B cell (primary cell): ENCODE results near the gene CACNG1. TPM values are rescaled to one million over a fixed set of nuclear protein-coding genes. Genes with fewer than 3 reads are reported as not detected.

Experiments
- ATAC-seq: fragments of 200-7000 bp; cut with Tn5 transposase; one replicate; pipeline ENCODE4 v1.10.0; 2021; ENCODE audit warnings: low read depth, mild to moderate bottlenecking, moderate number of reproducible peaks, moderate library complexity
- CTCF ChIA-PET: fragments of 350-600 bp; sonication (Branson Sonifier 250); formaldehyde crosslinking; loops from one replicate; lab custom pipeline; 2021; ENCODE audit warnings: antibody characterized with exemption, inconsistent platforms; lab: Charles Lee
- POLR2A ChIA-PET: fragments of 350-600 bp; sonication (Branson Sonifier 250); formaldehyde crosslinking; loops from one replicate; lab custom pipeline; 2021; ENCODE audit warnings: antibody characterized with exemption; lab: Charles Lee
- DNase-seq: peaks from one replicate; pipeline ENCODE4 v3.0.0; 2013
- H2AFZ ChIP-seq: 2 replicates; pipeline ENCODE4 v1.6.1; 2012; ENCODE audit warnings: mild to moderate bottlenecking, low read depth, low read length; ENCODE audit not compliant: insufficient read depth, poor library complexity, severe bottlenecking
- H3K27ac ChIP-seq, 2 donors: 1 replicate in 1 of 2; 2 replicates in 1 of 2; pipeline ENCODE4 v1.5.1; 2012 to 2013; ENCODE audit warnings: low read length in 2 of 2, mild to moderate bottlenecking in 2 of 2, moderate library complexity in 1 of 2
- H3K27me3 ChIP-seq, 4 experiments: fragments of 200-600 bp in 1 of 4; sonication (generic) in 1 of 4; replicated peaks in 1 of 4; 1 replicate in 2 of 4; 2 replicates in 2 of 4; pipeline versions ENCODE4 v1.6.1 to v1.7.0; 2013 to 2016; ENCODE audit warnings: low read length in 3 of 4, mild to moderate bottlenecking in 2 of 4, mixed read lengths in 1 of 4, moderate library complexity in 1 of 4; ENCODE audit not compliant: insufficient read depth in 4 of 4, control insufficient read depth in 3 of 4; ENCODE audit errors: control extremely low read depth in 1 of 4
- H3K36me3 ChIP-seq, 2 experiments: replicated peaks in 1 of 2; 1 replicate in 1 of 2; 2 replicates in 1 of 2; pipeline versions ENCODE4 v1.6.1 to v1.7.1; 2013; ENCODE audit warnings: low read length in 1 of 2; ENCODE audit not compliant: insufficient read depth in 2 of 2, control insufficient read depth in 1 of 2; ENCODE audit errors: control extremely low read depth in 1 of 2, extremely low read depth in 1 of 2
- H3K4me1 ChIP-seq, 2 donors: fragments of 200-600 bp in 1 of 2; sonication (generic) in 1 of 2; 1 replicate in 1 of 2; 2 replicates in 1 of 2; pipeline versions ENCODE4 v1.5.1 to v1.6.1; 2013 to 2017; ENCODE audit warnings: low read length in 2 of 2; ENCODE audit not compliant: control insufficient read depth in 2 of 2, insufficient read depth in 2 of 2
- H3K4me2 ChIP-seq: replicated peaks from 2 replicates; pipeline ENCODE3; 2012; ENCODE audit warnings: mild to moderate bottlenecking, low read depth, low read length; ENCODE audit not compliant: poor library complexity, severe bottlenecking
- H3K4me3 ChIP-seq, 5 experiments: fragments of 200-600 bp in 1 of 5; sonication (generic) in 1 of 5; 1 replicate in 3 of 5; 2 replicates in 2 of 5; pipeline versions ENCODE4 v1.5.1 to v1.7.0; 2011 to 2016; ENCODE audit warnings: low read length in 4 of 5, mild to moderate bottlenecking in 4 of 5, low read depth in 2 of 5, control low read depth in 1 of 5, moderate library complexity in 1 of 5; ENCODE audit not compliant: insufficient read depth in 1 of 5; ENCODE audit errors: control extremely low read depth in 1 of 5, extremely low read depth in 1 of 5
- H3K79me2 ChIP-seq: fragments of 200-600 bp; sonication (generic); one replicate; pipeline ENCODE4 v1.6.0; 2016; ENCODE audit warnings: low read length; ENCODE audit not compliant: control insufficient read depth, insufficient read depth
- H3K9ac ChIP-seq: fragments of 200-600 bp; sonication (generic); 2 replicates; pipeline ENCODE4 v1.6.1; 2017; ENCODE audit warnings: mild to moderate bottlenecking, low read length, moderate library complexity
- H3K9me3 ChIP-seq, 3 donors: one replicate each; pipeline versions ENCODE4 v1.6.1 to v1.7.1; 2013; ENCODE audit warnings: low read length in 2 of 3; ENCODE audit not compliant: control insufficient read depth in 2 of 3, insufficient read depth in 1 of 3; ENCODE audit errors: control extremely low read depth in 1 of 3
- H4K20me1 ChIP-seq: 2 replicates; pipeline ENCODE4 v1.6.0; 2012; ENCODE audit warnings: mild to moderate bottlenecking, low read length; ENCODE audit not compliant: insufficient read depth, control insufficient read depth, poor library complexity, severe bottlenecking
- H3K27ac Mint-ChIP-seq: one replicate; pipeline ENCODE4 v1.8.0; 2021; ENCODE audit warnings: mixed read lengths
- H3K27me3 Mint-ChIP-seq: one replicate; pipeline ENCODE4 v1.8.0; 2021; ENCODE audit warnings: mixed read lengths
- H3K4me1 Mint-ChIP-seq: one replicate; pipeline ENCODE4 v1.8.0; 2021; ENCODE audit warnings: mixed read lengths
- H3K4me3 Mint-ChIP-seq: one replicate; pipeline ENCODE4 v1.8.0; 2021; ENCODE audit warnings: mixed read lengths
- H3K9me3 Mint-ChIP-seq: one replicate; pipeline ENCODE4 v1.8.0; 2022; ENCODE audit warnings: mixed read lengths; ENCODE audit not compliant: insufficient read depth
- CTCF ChIP-seq: fragments of 200-600 bp; IDR thresholded peaks from one replicate; pipeline ENCODE4 v1.8.0; 2022; ENCODE audit warnings: antibody characterized with exemption, mild to moderate bottlenecking
- EZH2 ChIP-seq: IDR thresholded peaks from 2 replicates; pipeline ENCODE4 v1.6.1; 2012; ENCODE audit warnings: borderline replicate concordance, low read depth, mild to moderate bottlenecking, moderate library complexity, low read length; ENCODE audit not compliant: insufficient read depth, poor library complexity, severe bottlenecking
- WGBS: methylation state at CpG from one replicate; pipeline ENCODE4 v1.1.5; 2013; ENCODE audit warnings: missing lambda C conversion rate; ENCODE audit not compliant: insufficient coverage; 5-methylcytosine and 5-hydroxymethylcytosine counted together
- intact Hi-C: fragments of 100-400 bp; cut with micrococcal nuclease; formaldehyde crosslinking; loops from one replicate; pipeline ENCODE4 v1.10.0; 2022
- polyA plus RNA-seq: library from polyadenylated mRNA; depleted of rRNA; stranded (reverse); fragments of >200 nt; gene quantifications from 2 replicates; pipeline ENCODE4 v1.2.3, GENCODE V29; 2012
- total RNA-seq, 2 donors: library from RNA; stranded (reverse); fragments of 120-200 nt in 1 of 2; gene quantifications; 1 replicate in 1 of 2; 2 replicates in 1 of 2; pipeline versions ENCODE4 v1.2.3 to v1.2.4, GENCODE V29; 2013 to 2022

The CACNG1 gene
- total and polyA plus RNA-seq, 2 donors (not counting 1 experiment from before 2014, with no cell fraction given), result not detected

GRCh38 chr17:67071595-67071994, 27.2 kb downstream of the CACNG1 start:
- H3K9me3 ChIP-seq, result no peaks in the 10 kb centered on the region

GRCh38 chr17:67072885-67073284, 28.5 kb downstream of the CACNG1 start:
- intact Hi-C loops, result no loop called here
- Histone ChIP-seq H3K27ac (no peak overlapping the region), H3K79me2 (no peaks in the 10 kb centered on the region), H3K27me3 (no peaks in the 10 kb centered on the region), H3K9ac (no peak overlapping the region), H3K36me3 (peaks cover 3 to 15% of the 10 kb centered on the region in 2 experiments), H2AFZ (no peak overlapping the region), H3K9me3 (no peaks in the 10 kb centered on the region), H3K4me1 (no peaks in the 10 kb centered on the region), H4K20me1 (no peaks in the 10 kb centered on the region), H3K4me3 (no peak overlapping the region), H3K4me2 (no peak overlapping the region)
- POLR2A ChIA-PET, result no interaction called here
- WGBS, result 89% methylated on average over 1 of the region's 3 CpGs
- CTCF ChIA-PET, result no interaction called here
- no peaks in the 10 kb centered on the region for H3K27me3 Mint-ChIP-seq
- no peak overlapping the region for H3K4me3 Mint-ChIP-seq
- H3K9me3 Mint-ChIP-seq, result no peaks in the 10 kb centered on the region
- DNase-seq (no peak), ATAC-seq (no peak)
- H3K4me1 Mint-ChIP-seq, result no peaks in the 10 kb centered on the region
- no peak for TF ChIP-seq CTCF
- no peak for TF ChIP-seq EZH2
- H3K27ac Mint-ChIP-seq, result no peak overlapping the region

More at GRCh38 chr17:67071595-67071994, 27.2 kb downstream of the CACNG1 start:
- DNase-seq (no peak), ATAC-seq (no peak)
- Histone ChIP-seq H3K4me1 (no peaks in the 10 kb centered on the region), H4K20me1 (no peaks in the 10 kb centered on the region), H3K79me2 (no peaks in the 10 kb centered on the region), H3K4me3 (no peak overlapping the region), H3K4me2 (no peak overlapping the region), H3K27ac (no peak overlapping the region), H3K36me3 (peaks cover 4 to 8% of the 10 kb centered on the region in 2 experiments), H3K9ac (no peak overlapping the region), H3K27me3 (no peaks in the 10 kb centered on the region), H2AFZ (no peak overlapping the region)
- no peaks in the 10 kb centered on the region for H3K27me3 Mint-ChIP-seq
- H3K9me3 Mint-ChIP-seq, result no peaks in the 10 kb centered on the region
- no peak overlapping the region for H3K4me3 Mint-ChIP-seq
- intact Hi-C loops, result no loop called here
- CTCF ChIA-PET, result no interaction called here
- H3K4me1 Mint-ChIP-seq, result no peaks in the 10 kb centered on the region
- POLR2A ChIA-PET, result no interaction called here
- TF ChIP-seq CTCF, result no peak
- TF ChIP-seq EZH2, result no peak
- H3K27ac Mint-ChIP-seq, result no peak overlapping the region
